IMR-90 (cell line): ENCODE data around the gene SPAG16. TPM values are rescaled to one million over a fixed set of nuclear protein-coding genes. Genes with fewer than 3 reads are reported as not detected.
A peak's percentile ranks its signal among the peaks of the same experiment; 100 is the strongest.

Experiments
- ATAC-seq: fragments of 200-7000 bp; cut with Tn5 transposase; 2 replicates; pipeline ENCODE4 v1.9.1; 2020; ENCODE audit warnings: low read depth, mild to moderate bottlenecking, moderate library complexity
- BruUV-seq: library from RNA; stranded (reverse); fragments of 400-500 nt; replicated peaks from 2 replicates; lab custom pipeline; 2021; lab: Mats Ljungman, UMichigan
- CTCF ChIA-PET: fragments of 300-600 bp; formaldehyde crosslinking; extraction: SDS; loops from one replicate; lab custom pipeline; 2021; ENCODE audit warnings: antibody characterized with exemption; lab: Yijun Ruan, JAX
- POLR2A ChIA-PET: fragments of 300-600 bp; sonication (Branson Sonifier 250); formaldehyde crosslinking; loops from one replicate; lab custom pipeline; 2022; ENCODE audit warnings: antibody characterized with exemption; ENCODE audit not compliant: unreplicated experiment; lab: Charles Lee
- DNase-seq: peaks from one replicate; pipeline ENCODE4 v3.0.0; 2013
- H2AFZ ChIP-seq: replicated peaks from 2 replicates; pipeline ENCODE3; 2013; ENCODE audit warnings: low read length, mild to moderate bottlenecking; ENCODE audit not compliant: poor library complexity
- H2AK5ac ChIP-seq: 2 replicates; pipeline ENCODE4 v1.6.1; 2013; ENCODE audit warnings: low read depth, low read length, inconsistent platforms
- H2AK9ac ChIP-seq: replicated peaks from 2 replicates; pipeline ENCODE3; 2013; ENCODE audit warnings: mild to moderate bottlenecking, low read depth, low read length, moderate library complexity; ENCODE audit not compliant: poor library complexity
- H2BK120ac ChIP-seq: 2 replicates; pipeline ENCODE4 v1.6.1; 2013; ENCODE audit warnings: low read depth, low read length, inconsistent platforms
- H2BK15ac ChIP-seq: 3 replicates; pipeline ENCODE4 v1.6.1; 2013; ENCODE audit warnings: low read depth, low read length, inconsistent platforms
- H2BK20ac ChIP-seq: 2 replicates; pipeline ENCODE4 v1.6.1; 2013; ENCODE audit warnings: low read depth, mild to moderate bottlenecking, inconsistent platforms, low read length, moderate library complexity
- H2BK5ac ChIP-seq: 2 replicates; pipeline ENCODE4 v1.6.1; 2013; ENCODE audit warnings: mild to moderate bottlenecking, low read depth, low read length, inconsistent platforms; ENCODE audit not compliant: poor library complexity, severe bottlenecking
- H3K14ac ChIP-seq: replicated peaks from 2 replicates; pipeline ENCODE4 v1.6.1; 2013; ENCODE audit warnings: low read depth, low read length, inconsistent platforms
- H3K18ac ChIP-seq: 2 replicates; pipeline ENCODE4 v1.6.1; 2013; ENCODE audit warnings: low read depth, low read length, control low read depth
- H3K23ac ChIP-seq: 2 replicates; pipeline ENCODE4 v1.6.1; 2013; ENCODE audit warnings: low read depth, low read length, inconsistent platforms
- H3K27ac ChIP-seq: 2 replicates; pipeline ENCODE4 v1.5.1; 2013; ENCODE audit warnings: mild to moderate bottlenecking, control low read depth, low read length; ENCODE audit not compliant: insufficient read depth
- H3K27me3 ChIP-seq: 2 replicates; pipeline ENCODE4 v1.6.1; 2013; ENCODE audit warnings: low read length; ENCODE audit not compliant: control insufficient read depth, insufficient read depth
- H3K36me3 ChIP-seq: 2 replicates; pipeline ENCODE4 v1.6.1; 2013; ENCODE audit warnings: low read length, mixed read lengths; ENCODE audit not compliant: control insufficient read depth, insufficient read depth
- H3K4ac ChIP-seq: 2 replicates; pipeline ENCODE4 v1.6.1; 2013; ENCODE audit warnings: low read depth, low read length, inconsistent platforms
- H3K4me1 ChIP-seq: 2 replicates; pipeline ENCODE4 v1.6.1; 2013; ENCODE audit warnings: low read length, mixed read lengths; ENCODE audit not compliant: control insufficient read depth, insufficient read depth
- H3K4me2 ChIP-seq: 2 replicates; pipeline ENCODE4 v1.6.1; 2013; ENCODE audit warnings: low read depth, mild to moderate bottlenecking, control low read depth, low read length, moderate library complexity
- H3K4me3 ChIP-seq: 2 replicates; pipeline ENCODE4 v1.5.1; 2013; ENCODE audit warnings: low read depth, mild to moderate bottlenecking, control low read depth, low read length, moderate library complexity; ENCODE audit not compliant: insufficient read depth
- H3K56ac ChIP-seq: 2 replicates; pipeline ENCODE4 v1.6.1; 2013; ENCODE audit warnings: low read length, inconsistent platforms; ENCODE audit not compliant: insufficient read depth; ENCODE audit errors: extremely low read depth
- H3K79me1 ChIP-seq, 2 experiments: 2 replicates each; pipeline ENCODE4 v1.6.1; 2013; ENCODE audit warnings: low read length in 2 of 2, inconsistent platforms in 1 of 2, low read depth in 1 of 2
- H3K9ac ChIP-seq: 2 replicates; pipeline ENCODE4 v1.6.1; 2013; ENCODE audit warnings: low read depth, low read length, control low read depth
- H3K9me1 ChIP-seq: 2 replicates; pipeline ENCODE4 v1.6.1; 2013; ENCODE audit warnings: low read length, inconsistent platforms; ENCODE audit not compliant: insufficient read depth
- H3K9me3 ChIP-seq: 2 replicates; pipeline ENCODE4 v1.6.1; 2013; ENCODE audit warnings: low read length; ENCODE audit not compliant: control insufficient read depth, insufficient read depth
- H4K20me1 ChIP-seq: 2 replicates; pipeline ENCODE4 v1.6.1; 2013; ENCODE audit warnings: low read length, inconsistent platforms; ENCODE audit not compliant: insufficient read depth
- H4K5ac ChIP-seq: 2 replicates; pipeline ENCODE4 v1.6.1; 2013; ENCODE audit warnings: mild to moderate bottlenecking, low read depth, low read length, control low read depth
- H4K8ac ChIP-seq, 2 experiments: 2 replicates each; pipeline ENCODE4 v1.6.1; 2013; ENCODE audit warnings: low read depth in 2 of 2, low read length in 2 of 2, control low read depth in 1 of 2, inconsistent platforms in 1 of 2
- H4K91ac ChIP-seq: 2 replicates; pipeline ENCODE4 v1.6.1; 2013; ENCODE audit warnings: low read depth, low read length, inconsistent platforms; ENCODE audit not compliant: insufficient read depth
- MXI1 ChIP-seq: IDR thresholded peaks from 2 replicates; pipeline ENCODE4 v1.6.1; 2012; ENCODE audit warnings: low read depth, mild to moderate bottlenecking, low read length, moderate library complexity, borderline replicate concordance
- RAD21 ChIP-seq: IDR thresholded peaks from 2 replicates; pipeline ENCODE4 v1.6.1; 2012; ENCODE audit warnings: low read length, improper control_type of control experiment
- RFX5 ChIP-seq: IDR thresholded peaks from 2 replicates; pipeline ENCODE4 v1.8.0; 2012; ENCODE audit warnings: low read depth, mild to moderate bottlenecking, low read length, moderate library complexity
- USF2 ChIP-seq: fragments of 150-350 bp; IDR thresholded peaks from 2 replicates; pipeline ENCODE4 v1.6.1; 2017; ENCODE audit warnings: mild to moderate bottlenecking, antibody characterized with exemption, low read length, low read depth
- WGBS, 2 experiments: methylation state at CpG; one replicate each; pipeline versions ENCODE4 v1.1.5 to v1.1.7; 2013; ENCODE audit warnings: missing lambda C conversion rate in 2 of 2; ENCODE audit not compliant: insufficient read length in 1 of 2; ENCODE audit errors: extremely low coverage in 2 of 2; 5-methylcytosine and 5-hydroxymethylcytosine counted together
- dilution Hi-C: fragments of 300-500 bp; cut with HindIII; formaldehyde crosslinking; loops from one replicate; pipeline ENCODE4 v1.14.3; 2018; ENCODE audit warnings: low sequenced_read_pairs; ENCODE audit not compliant: unreplicated experiment
- in situ Hi-C: fragments of 300-500 bp; cut with MboI; formaldehyde crosslinking; loops from 3 replicates; pipeline ENCODE4 v1.14.3; 2019; ENCODE audit warnings: low sequenced_read_pairs, inconsistent platforms, mixed read lengths
- intact Hi-C: fragments of 100-400 bp; cut with micrococcal nuclease; formaldehyde crosslinking; loops from 2 replicates; pipeline ENCODE4 v1.10.0; 2022
- polyA plus RNA-seq, 3 experiments: library from polyadenylated mRNA; depleted of rRNA; stranded (reverse); fragments of >200 nt; gene quantifications; 2 replicates each; pipeline ENCODE4 v1.2.3, GENCODE V29; 2012; ENCODE audit warnings: low replicate concordance in 1 of 3
- total RNA-seq: library from RNA; depleted of rRNA; stranded (reverse); fragments of >200 nt; gene quantifications from 2 replicates; pipeline ENCODE4 v1.2.3, GENCODE V29; 2012
- TF ChIP-seq, protein P1 (sequence below): fragments of 150-350 bp; IDR thresholded peaks from 2 replicates; pipeline ENCODE4 v1.6.1; 2016; ENCODE audit warnings: low read depth, mild to moderate bottlenecking, low read length, moderate library complexity, borderline replicate concordance

The SPAG16 gene
- total and polyA plus RNA-seq, 2 of the 4 experiments (the other 2 are of a cell fraction), result 7.3 to 13.5 TPM

DNA sequence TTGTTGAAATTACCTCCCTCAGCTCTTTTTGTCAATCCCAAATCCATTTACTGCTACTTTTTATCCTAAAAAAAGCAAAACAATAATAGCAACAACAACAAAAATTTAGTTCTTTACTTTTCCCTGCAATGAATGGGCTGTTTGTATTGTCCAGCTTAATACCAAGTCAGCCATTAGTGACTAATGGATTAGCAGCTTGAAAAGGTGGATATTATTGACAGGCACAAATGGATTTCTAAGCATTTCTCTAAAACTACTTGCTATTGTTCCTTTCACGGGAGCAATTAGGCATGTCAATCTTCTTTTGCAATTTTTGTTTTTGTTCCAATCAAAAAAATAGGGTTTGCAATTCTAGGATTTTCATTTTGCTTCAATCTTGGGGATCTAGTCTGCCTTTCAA is 32.1 kb upstream of the SPAG16 start:
- H2AK5ac ChIP-seq, result no peak overlapping the region
- H3K27ac ChIP-seq, result peak overlapping the region; percentile 18; the same call in 1 of the 2 replicates
- no peaks in the 10 kb centered on the region for H3K79me1 ChIP-seq
- no peaks in the 10 kb centered on the region; the same call in 1 of the 2 replicates for H3K9me1 ChIP-seq
- no peak overlapping the region for H2BK15ac ChIP-seq
- H2AK9ac ChIP-seq, result no peak overlapping the region
- H3K14ac ChIP-seq, result no peak overlapping the region
- no peak overlapping the region for H2BK20ac ChIP-seq
- H3K4me2 ChIP-seq, result no peak overlapping the region
- H3K56ac ChIP-seq, result no peak overlapping the region
- no peaks in the 10 kb centered on the region for H3K9me3 ChIP-seq
- no peak overlapping the region for H2BK120ac ChIP-seq
- no peak overlapping the region for H4K91ac ChIP-seq
- DNase-seq (no peak), ATAC-seq (no peak)
- no peaks in the 10 kb centered on the region for H3K36me3 ChIP-seq
- no TSS peak for BruUV-seq
- no peak overlapping the region for H3K18ac ChIP-seq
- in situ Hi-C loops, result loop anchor here (25.0 kb wide), 2 partner anchors 560 to 1560 kb away; partner anchors contain the start of gene BARD1
- TF ChIP-seq MXI1, result no peak
- TF ChIP-seq, protein P1, sequence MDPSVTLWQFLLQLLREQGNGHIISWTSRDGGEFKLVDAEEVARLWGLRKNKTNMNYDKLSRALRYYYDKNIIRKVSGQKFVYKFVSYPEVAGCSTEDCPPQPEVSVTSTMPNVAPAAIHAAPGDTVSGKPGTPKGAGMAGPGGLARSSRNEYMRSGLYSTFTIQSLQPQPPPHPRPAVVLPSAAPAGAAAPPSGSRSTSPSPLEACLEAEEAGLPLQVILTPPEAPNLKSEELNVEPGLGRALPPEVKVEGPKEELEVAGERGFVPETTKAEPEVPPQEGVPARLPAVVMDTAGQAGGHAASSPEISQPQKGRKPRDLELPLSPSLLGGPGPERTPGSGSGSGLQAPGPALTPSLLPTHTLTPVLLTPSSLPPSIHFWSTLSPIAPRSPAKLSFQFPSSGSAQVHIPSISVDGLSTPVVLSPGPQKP, result no peak
- TF ChIP-seq USF2, result no peak
- no peak for TF ChIP-seq RFX5
- no peak for TF ChIP-seq RAD21
- H3K4ac ChIP-seq, result no peak overlapping the region
- ChIA-PET CTCF (interaction anchor here (0.6 kb wide), 1 partner anchor 501 kb away, joined by 5 read pairs; no protein-coding TSS in a partner anchor), POLR2A (interaction anchor here (1.0 kb wide), 1 partner anchor 10 kb away, joined by 3 read pairs; no protein-coding TSS in a partner anchor)
- H3K4me1 ChIP-seq, result no peaks in the 10 kb centered on the region
- dilution Hi-C loops, result no loop called here
- no peak overlapping the region for H3K9ac ChIP-seq
- WGBS, 2 experiments, result no CpG with 5 or more reads among the region's 1 CpG
- H3K23ac ChIP-seq, result no peak overlapping the region
- intact Hi-C loops, result loop anchor here (5.0 kb wide), 2 partner anchors 555 to 1555 kb away; partner anchors contain the start of gene BARD1
- H4K8ac ChIP-seq, result no peak overlapping the region
- no peaks in the 10 kb centered on the region for H3K27me3 ChIP-seq
- H2BK5ac ChIP-seq, result no peak overlapping the region
- no peaks in the 10 kb centered on the region for H4K20me1 ChIP-seq
- H3K4me3 ChIP-seq, result no peak overlapping the region
- H2AFZ ChIP-seq, result no peak overlapping the region
- H4K5ac ChIP-seq, result no peak overlapping the region
